Measurements from ENCODE around the gene ITGB6.

The ITGB6 gene

DNA sequence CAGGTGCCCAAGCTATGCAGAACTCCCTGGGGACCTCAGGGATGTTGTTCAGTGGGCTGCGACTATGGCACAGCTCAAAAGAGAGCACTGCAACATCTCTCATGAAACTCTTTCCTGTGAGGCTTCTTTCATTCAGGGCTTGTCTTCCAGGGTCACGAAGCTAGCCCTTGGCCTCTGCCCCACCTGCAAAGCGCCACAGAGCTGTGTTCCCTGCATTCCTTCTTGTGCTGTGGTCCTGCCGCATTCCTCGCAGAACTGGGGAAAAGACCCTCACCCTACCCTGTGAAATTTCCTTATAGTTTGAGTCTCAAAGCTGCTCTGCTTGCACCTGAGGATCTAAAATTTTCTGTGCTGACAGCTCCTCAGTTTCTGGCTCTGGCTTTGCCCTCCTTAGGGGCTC is 26.3 kb upstream of the ITGB6 start:
- no peaks in the 10 kb centered on the region for H3K36me3 Mint-ChIP-seq

DNA sequence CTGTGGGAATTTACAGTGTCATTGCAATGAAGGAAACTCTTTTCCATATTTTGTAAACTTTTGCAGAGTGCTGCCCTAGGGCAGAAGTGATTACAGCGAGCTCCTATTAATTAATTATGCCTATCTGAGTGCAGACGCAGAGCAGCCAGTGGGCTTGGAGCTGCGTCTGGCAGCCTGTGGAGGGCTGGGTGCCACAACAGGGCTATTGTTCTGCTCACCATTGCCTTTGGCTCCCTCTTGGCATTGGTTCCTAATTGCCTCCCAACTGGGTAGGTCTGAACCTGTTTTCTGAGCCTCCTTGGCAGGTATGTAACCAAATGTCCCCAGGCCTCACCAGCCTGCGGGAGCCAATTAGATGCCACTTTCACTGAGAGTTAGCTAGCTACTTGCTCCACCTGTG is 25.6 kb upstream of the ITGB6 start:
- Mint-ChIP-seq H3K4me3 (no peak overlapping the region), H3K9me3 (no peaks in the 10 kb centered on the region), H3K4me1 (peaks cover 45% of the 10 kb centered on the region), H3K36me3 (no peaks in the 10 kb centered on the region), H3K27ac (no peak overlapping the region)
- DNase-seq (ENCODE audit: low spot score in 2 of 2) (no peak), ATAC-seq (no peak)

More for the DNA sequence above, 26.3 kb upstream of the ITGB6 start:
- no peak for DNase-seq (ENCODE audit: low spot score in 2 of 2)
- no peak overlapping the region for H3K4me3 Mint-ChIP-seq
- no peaks in the 10 kb centered on the region for H3K9me3 Mint-ChIP-seq
- ATAC-seq = no peak
- H3K4me1 Mint-ChIP-seq = peaks cover 38% of the 10 kb centered on the region
- no peak overlapping the region for H3K27ac Mint-ChIP-seq

DNA sequence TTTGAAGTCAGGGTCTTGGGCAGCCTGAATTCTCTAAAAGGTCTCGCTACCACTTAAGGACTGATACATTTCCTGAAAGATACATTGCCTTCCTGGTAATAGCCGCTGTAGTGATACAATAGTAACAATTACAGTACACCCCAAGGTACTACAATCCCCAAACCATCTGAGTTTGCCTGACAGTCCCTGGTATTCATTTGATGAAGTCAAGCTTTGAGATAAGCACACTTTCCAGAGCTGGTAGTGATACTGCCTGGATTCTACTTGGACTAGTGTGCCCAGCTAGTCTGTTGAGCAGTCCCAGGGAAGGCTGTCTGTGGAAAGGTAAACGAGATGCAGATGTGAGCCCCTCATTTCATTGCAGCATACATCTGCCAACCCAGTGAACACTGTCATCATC is 24.4 kb upstream of the ITGB6 start:
- H3K27ac Mint-ChIP-seq = peak overlapping the region; percentile 46
- H3K4me3 Mint-ChIP-seq = peak overlapping the region; percentile 46
- peaks cover 57% of the 10 kb centered on the region for H3K4me1 Mint-ChIP-seq
- DNase-seq (ENCODE audit: low spot score in 2 of 2) (no peak), ATAC-seq (peak; percentile 50)
- H3K36me3 Mint-ChIP-seq = no peaks in the 10 kb centered on the region
- H3K9me3 Mint-ChIP-seq = no peaks in the 10 kb centered on the region

DNA sequence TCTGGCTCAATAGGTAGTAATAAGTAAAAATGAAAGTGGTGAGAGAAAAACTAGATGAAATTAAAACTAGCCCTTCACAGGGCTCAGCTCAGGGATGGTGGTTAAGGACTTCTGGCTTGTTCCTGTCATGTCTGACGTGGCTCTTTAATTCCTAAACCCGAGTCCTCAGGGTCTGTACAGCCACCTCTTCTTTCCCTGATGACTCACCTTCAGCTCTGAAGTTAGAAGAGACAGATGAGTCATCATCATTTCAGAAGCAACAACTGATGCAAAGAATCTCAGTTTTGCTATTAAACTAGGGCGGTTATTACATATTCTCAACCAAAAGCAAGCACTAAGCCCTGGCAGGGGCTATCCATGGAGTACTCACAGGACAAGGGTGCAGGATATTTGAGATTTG is 24.0 kb upstream of the ITGB6 start:
- H3K4me1 Mint-ChIP-seq = peaks cover 61% of the 10 kb centered on the region
- peak in 1 of 2 donors; percentile 67 for DNase-seq (ENCODE audit: low spot score in 2 of 2)
- peak overlapping the region; percentile 46 for H3K4me3 Mint-ChIP-seq
- peak; percentile 83 for ATAC-seq
- H3K36me3 Mint-ChIP-seq = no peaks in the 10 kb centered on the region
- H3K9me3 Mint-ChIP-seq = no peaks in the 10 kb centered on the region
- peak overlapping the region; percentile 46 for H3K27ac Mint-ChIP-seq

DNA sequence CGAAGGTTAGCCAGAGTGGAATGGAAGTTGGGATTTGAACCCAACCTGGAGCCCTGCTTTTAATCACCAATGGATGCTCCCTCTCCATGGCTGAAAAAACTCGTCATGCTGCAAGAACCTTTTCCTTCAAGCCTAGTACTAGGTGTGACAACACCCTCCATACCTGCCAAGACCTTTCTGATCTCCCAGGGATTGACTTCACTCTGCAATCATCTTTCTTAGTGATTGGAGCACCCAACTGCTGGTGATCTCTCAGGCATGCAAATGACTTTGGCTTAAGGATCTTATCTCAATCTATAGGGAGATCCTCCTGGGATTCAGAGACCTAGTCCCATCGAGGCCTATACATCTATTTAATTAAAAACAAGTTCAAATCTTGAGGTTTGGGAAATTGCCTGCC is 23.5 kb upstream of the ITGB6 start:
- DNase-seq (ENCODE audit: low spot score in 2 of 2) = no peak
- H3K36me3 Mint-ChIP-seq = no peaks in the 10 kb centered on the region
- ATAC-seq = no peak
- H3K9me3 Mint-ChIP-seq = no peaks in the 10 kb centered on the region
- peak overlapping the region; percentile 46 for H3K27ac Mint-ChIP-seq
- peak overlapping the region; percentile 46 for H3K4me3 Mint-ChIP-seq
- peaks cover 61% of the 10 kb centered on the region for H3K4me1 Mint-ChIP-seq

DNA sequence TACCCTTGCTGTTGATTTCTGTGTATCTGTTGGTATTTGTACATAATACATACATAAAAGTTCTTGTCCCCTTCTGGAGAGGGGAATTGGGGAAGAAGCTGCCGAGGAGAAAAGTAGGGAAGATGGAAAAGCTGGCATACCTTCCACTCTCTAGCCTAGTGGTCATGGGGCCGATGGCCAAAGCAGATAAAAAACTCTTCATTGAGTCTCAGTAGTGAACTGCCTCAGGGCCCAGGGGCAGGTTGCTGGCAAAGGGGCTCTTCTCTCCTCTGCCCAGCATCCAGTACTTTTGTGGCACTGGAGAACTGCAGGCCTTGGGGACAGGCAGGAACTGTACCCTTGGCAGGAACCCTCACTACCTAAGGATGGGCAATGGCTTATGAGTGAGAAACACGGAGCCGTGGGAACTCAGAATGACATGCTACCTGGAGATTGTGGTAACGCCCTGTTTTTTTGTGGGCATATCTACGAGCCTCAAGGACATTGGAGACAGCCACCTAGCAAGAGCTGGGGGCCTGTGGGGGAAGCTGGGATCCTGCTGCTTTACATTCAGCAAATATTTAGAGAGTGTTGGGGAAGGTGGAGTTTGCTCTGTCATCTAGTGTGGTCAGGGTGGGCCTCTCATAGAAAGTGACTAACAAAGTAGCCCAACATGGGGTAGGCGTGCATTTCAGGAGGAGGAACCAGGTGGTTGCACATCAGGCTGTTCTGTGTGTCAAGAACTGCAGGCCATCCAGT is 22.6 kb upstream of the ITGB6 start:
- DNase-seq (ENCODE audit: low spot score in 2 of 2) = no peak
- H3K4me3 Mint-ChIP-seq = no peak overlapping the region
- no peaks in the 10 kb centered on the region for H3K36me3 Mint-ChIP-seq
- peaks cover 59% of the 10 kb centered on the region for H3K4me1 Mint-ChIP-seq
- H3K27ac Mint-ChIP-seq = no peak overlapping the region
- no peak for ATAC-seq
- no peaks in the 10 kb centered on the region for H3K9me3 Mint-ChIP-seq

DNA sequence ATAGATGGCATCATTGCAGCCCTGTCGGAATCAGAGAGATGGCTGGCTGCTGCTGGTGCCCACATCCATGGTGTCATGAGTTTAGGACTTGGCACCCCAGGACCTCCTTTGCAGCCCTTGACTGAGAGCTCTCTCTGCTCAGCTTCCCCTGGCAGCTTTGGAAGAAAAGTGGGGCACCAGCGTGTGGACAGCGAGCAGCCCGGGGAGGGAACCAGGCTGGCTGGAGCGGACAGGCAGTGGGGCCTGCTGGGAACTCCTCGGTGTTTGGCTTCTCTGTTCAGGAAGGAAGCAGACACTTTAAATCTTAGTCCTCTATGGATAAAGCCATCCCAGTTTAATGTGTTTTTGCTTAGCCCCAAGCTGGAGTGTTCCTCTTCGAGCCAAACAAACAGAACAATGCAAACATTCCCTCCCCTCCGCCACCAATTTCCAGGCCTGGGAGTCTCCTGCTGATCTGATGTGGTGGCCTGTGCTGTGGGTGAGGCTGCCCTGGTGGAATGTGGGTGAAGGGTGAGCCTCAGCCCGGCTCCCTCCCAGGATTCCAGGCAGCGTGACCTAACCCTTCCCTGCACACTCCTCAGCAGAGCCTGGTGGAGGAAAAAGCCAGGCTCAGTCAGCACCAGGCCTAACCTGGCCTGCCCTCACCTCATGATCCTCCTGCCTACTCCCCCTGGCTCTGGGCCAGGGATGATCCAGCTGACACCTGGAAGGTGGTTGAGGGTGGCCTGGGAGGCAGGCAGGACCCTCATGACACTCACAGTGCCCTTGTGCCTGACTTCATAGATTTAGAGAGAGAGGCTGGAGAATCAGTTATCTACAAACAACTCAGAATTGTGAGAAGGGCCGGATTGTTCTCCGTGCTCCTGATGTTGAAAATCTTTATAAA is 21.6 kb upstream of the ITGB6 start:
- no peak overlapping the region for H3K27ac Mint-ChIP-seq
- no peaks in the 10 kb centered on the region for H3K36me3 Mint-ChIP-seq
- DNase-seq (ENCODE audit: low spot score in 2 of 2) (no peak), ATAC-seq (no peak)
- peaks cover 52% of the 10 kb centered on the region for H3K4me1 Mint-ChIP-seq
- H3K4me3 Mint-ChIP-seq = peak overlapping the region; percentile 4
- H3K9me3 Mint-ChIP-seq = no peaks in the 10 kb centered on the region

DNA sequence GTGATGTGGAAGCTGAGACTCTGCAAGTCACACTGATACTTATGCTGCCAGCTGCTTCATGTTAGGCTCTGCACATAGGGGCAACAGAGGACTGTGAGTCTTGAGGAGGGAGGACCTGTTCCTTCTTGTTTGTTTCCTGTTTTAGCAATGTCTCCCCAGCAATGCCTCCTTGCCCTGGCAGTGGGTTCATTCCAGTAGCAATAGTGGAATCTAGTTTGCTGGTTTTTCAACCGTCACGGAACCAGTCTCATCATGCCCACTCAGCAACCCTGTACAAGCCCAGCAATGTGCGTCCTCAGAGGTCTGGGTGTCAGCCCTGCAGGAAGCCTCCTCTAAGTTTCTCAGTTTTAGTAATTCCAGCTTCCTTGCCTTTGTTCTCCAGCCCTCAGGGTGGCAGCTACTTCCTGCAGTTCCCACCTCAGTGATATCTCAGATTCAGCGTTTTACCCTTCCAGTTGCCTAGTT is 20.5 kb upstream of the ITGB6 start:
- DNase-seq (ENCODE audit: low spot score in 2 of 2) (no peak), ATAC-seq (peak; percentile 58)
- Mint-ChIP-seq H3K9me3 (no peaks in the 10 kb centered on the region), H3K4me3 (peak overlapping the region; percentile 4), H3K4me1 (peaks cover 52% of the 10 kb centered on the region), H3K27ac (no peak overlapping the region), H3K36me3 (no peaks in the 10 kb centered on the region)

DNA sequence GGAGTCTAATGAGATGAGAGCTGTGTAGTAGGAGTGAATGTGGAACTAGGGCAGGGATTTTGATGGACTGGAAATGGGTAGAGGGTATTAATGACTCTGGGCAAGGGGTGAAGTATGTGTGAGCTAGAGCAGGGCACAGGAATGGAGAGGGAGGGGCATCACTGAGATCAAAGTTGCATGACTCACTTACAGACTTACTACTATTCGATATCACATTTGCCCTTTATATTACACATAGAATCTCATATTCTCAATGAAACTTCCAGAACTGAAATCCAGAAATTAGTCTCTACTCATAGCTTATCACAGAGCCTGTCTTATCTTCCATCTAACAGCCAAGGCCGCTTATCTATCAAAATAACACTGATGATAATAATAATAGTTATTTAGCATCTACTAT is 20.0 kb upstream of the ITGB6 start:
- Mint-ChIP-seq H3K36me3 (no peaks in the 10 kb centered on the region), H3K4me1 (peaks cover 49% of the 10 kb centered on the region), H3K27ac (no peak overlapping the region), H3K9me3 (no peaks in the 10 kb centered on the region), H3K4me3 (no peak overlapping the region)
- no peak for ATAC-seq
- DNase-seq (ENCODE audit: low spot score in 2 of 2) = no peak

DNA sequence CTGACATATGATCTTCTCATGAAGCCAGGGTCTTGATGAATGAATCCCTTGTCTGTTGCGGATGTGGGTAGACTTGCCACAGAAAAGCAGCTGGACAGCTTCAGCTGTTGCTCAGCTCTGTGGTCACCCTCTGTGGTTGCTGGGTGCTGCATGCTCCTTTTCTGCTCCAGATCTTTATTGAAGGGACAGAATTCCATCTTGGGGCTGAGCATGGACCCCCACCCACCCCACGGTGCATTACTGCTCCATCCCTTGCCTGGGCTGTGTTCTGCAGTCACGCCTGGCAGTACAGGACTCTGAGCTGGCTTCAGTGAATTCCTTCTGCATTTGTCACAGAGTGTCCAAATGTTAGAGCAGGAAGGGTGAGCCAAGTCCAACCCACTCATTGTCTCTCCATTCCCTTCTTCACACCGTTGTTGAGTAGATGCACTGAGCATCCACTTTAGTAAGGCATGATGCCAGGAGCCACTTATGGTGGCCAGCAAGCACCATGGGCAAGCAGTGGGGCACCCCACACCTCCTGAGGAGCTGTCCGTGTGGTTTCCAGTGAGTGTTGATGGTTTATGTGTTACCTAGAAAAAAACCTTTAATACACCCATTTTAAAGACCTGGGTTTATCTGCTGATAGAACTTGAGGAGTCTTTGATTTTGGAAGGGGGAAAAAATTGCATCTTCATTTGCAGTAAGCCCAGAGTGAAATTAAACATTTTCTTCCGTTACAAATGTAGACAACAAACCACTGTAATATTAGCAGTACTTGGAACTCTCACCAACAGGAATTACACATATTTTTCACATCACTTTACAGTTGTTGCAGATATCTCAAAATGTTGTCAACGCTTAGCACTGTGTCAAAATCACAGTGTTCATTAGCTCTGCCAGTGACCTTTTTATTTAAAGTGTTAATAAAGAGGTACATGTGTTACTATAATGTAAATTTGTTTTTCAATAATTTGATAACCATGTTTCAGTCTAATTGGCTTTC is 14.7 kb upstream of the ITGB6 start:
- H3K4me3 Mint-ChIP-seq = no peak overlapping the region
- no peaks in the 10 kb centered on the region for H3K9me3 Mint-ChIP-seq
- H3K36me3 Mint-ChIP-seq = no peaks in the 10 kb centered on the region
- ATAC-seq = peak; percentile 85
- no peak overlapping the region for H3K27ac Mint-ChIP-seq
- H3K4me1 Mint-ChIP-seq = peaks cover 19% of the 10 kb centered on the region
- DNase-seq (ENCODE audit: low spot score in 2 of 2) = no peak

DNA sequence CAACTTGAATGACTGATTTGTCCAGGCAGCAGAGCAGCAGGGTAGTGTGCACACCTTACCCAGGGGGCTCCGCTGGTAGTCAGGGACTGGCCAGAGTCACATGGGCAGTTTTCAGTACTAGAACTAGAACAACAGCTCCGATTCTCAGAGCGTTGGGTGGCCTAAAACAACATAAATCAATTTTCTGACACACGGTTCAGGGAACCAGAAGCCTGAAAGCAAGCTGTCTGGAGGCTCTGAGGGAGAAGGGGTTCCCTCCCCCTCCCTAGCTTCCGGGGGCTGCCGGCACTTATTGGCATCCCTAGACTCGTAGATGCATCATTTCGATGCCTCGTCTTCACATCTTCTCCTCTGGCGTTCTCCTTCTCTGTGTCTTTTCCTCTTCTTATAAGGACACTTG is 13.4 kb upstream of the ITGB6 start:
- Mint-ChIP-seq H3K36me3 (no peaks in the 10 kb centered on the region), H3K4me1 (peaks cover 23% of the 10 kb centered on the region), H3K27ac (no peak overlapping the region), H3K9me3 (no peaks in the 10 kb centered on the region), H3K4me3 (no peak overlapping the region)
- ATAC-seq (no peak), DNase-seq (ENCODE audit: low spot score in 2 of 2) (no peak)

DNA sequence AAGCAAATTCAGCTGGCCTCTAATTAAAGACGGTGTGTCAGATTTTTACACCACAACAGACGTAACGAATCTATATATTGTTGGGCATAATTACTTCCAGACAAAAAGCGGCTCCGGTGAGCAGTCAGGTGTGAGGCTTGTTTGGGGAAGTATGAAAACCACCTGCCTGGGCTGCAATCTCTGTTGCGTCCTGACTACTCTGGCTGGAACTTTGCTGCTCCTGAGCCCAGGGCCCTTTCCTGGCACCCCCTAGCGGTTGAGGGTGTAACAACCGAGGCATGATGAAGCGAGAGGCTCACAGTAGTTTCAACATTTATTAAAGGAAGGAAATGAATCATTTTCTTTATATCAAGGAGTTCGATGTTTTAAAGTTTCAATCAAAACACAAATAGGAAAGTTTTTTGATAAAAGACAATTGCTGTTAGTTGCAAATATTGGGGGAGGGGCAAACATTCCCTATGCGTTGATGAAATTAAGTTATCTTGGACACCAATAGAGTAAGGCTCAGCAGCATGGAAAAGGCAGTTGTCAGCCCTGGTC is 10.6 kb upstream of the ITGB6 start:
- Mint-ChIP-seq H3K9me3 (no peaks in the 10 kb centered on the region), H3K4me3 (no peak overlapping the region), H3K27ac (no peak overlapping the region), H3K4me1 (peaks cover 34% of the 10 kb centered on the region), H3K36me3 (no peaks in the 10 kb centered on the region)
- ATAC-seq (peak; percentile 71), DNase-seq (ENCODE audit: low spot score in 2 of 2) (peak; percentile 57 to 80)

DNA sequence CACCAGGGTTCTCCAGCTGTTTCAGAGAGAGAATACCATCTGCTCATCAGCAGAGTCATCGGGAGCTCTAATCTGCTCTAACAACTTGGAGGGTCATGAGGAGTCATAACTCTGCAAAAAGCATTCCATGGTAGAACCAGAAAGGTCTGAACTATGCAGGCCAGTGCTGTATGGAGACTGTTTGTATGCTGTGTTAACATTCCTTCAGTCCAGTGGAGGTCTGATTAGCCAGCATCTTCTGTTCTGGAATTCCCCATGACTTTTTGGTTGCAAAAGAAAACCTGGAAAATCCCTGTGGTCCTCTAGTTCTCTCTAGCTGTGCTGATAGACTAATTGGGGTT is 9.4 kb upstream of the ITGB6 start:
- DNase-seq (ENCODE audit: low spot score in 2 of 2) = no peak
- Mint-ChIP-seq H3K9me3 (no peaks in the 10 kb centered on the region), H3K36me3 (no peaks in the 10 kb centered on the region), H3K27ac (peak overlapping the region; percentile 37), H3K4me3 (no peak overlapping the region), H3K4me1 (peaks cover 30% of the 10 kb centered on the region)
- ATAC-seq = no peak

DNA sequence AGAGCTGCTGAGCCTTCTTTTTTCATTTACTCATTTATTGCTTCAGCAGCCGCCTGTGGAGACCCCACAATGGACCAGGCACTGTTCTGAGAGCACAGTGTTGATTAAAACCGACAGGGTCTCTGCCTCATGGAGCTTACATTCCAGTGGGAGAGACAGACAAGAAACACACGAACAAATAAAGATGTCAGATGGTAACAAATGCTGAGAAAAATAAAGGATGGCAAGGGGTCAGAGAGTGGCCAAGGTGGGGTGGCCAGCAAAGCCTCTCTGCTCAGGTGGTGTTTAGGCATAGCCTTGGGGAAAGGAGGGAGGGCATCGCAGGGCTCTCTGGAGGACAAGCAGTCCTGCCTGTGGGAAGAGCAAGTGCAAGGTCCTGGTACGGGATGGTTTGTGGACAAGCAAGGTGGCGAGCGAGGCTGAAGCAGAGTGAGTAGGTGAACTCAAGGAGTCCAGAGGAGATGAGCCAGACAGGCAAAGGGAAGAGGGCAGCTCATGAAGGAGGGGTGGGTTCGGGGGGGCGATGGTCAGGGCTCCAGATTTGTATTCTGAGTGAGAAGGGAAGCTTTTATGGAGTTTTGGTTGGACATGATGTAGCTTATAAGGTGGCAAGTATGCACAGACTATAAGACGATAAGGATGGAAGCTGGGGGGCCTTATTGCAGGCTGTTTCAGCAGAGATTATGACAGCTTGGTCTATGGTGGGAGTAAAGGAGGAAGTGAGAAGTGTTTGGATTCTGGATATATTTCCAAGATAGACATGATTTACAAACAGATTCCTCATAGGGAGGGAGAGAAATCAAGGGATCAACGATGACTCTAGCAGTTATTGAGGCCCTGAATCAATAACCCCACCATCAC is 8.8 kb upstream of the ITGB6 start:
- Mint-ChIP-seq H3K27ac (peak overlapping the region; percentile 37), H3K4me1 (peaks cover 30% of the 10 kb centered on the region), H3K9me3 (no peaks in the 10 kb centered on the region), H3K4me3 (no peak overlapping the region), H3K36me3 (no peaks in the 10 kb centered on the region)
- DNase-seq (ENCODE audit: low spot score in 2 of 2) (no peak), ATAC-seq (no peak)

All from stimulated activated effector memory CD8-positive, alpha-beta T cell treated with anti-CD3 and anti-CD28 coated beads, Interleukin-12 subunit alpha, Interleukin-12 subunit beta, amount 100 ng/mL, for 72 hours (primary cell).